ENCODE measurements around the gene CD99L2.

The CD99L2 gene

DNA sequence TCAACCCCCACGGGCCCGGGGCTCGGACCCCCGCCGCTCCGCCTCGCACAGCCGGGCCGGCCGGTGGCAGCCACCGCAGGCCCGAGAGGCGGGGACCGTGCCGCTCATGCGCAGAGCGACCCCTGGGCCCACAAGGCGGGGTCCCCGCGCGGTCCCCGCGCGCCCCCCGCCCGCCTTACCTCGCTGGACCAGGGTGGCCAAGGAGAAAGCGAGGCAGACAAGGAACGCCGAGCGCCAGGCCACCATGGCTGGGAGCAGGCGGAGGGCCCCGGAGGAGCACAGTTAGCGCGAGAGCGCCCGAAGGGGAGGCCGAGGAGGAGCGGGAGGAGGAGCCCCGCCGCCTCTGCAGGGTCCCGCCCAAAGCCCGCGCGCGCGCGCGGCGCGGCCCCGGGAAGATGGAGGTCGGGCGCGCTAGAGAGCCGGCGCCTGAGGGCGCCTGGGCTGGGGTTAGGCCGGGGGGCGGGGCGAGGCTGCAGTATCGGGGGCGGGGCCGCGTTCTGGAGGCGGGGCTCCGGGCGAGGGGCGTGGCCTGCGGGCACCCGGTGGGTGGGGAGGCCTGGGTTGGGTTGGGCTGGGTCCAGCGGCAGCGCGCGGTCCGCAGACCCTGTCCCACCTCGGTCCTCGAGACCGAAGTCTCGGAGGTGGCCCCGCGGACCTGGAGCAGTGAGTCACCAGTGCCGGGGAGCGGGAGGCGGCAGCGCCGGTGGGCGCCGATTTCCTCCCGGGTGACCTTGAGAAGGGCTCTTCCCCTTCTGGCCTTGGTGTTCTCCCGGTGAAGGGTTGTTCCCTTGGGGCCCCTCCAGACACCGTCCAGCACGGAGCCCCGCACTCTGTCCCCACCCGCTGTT, at the start of gene CD99L2:
TSS of gene CD99L2 (minus strand) at position 326 of the 848 bp plus-strand sequence. CDS start at position 246, 80 bp downstream.
- DNase-seq = peak; percentile 71

DNA sequence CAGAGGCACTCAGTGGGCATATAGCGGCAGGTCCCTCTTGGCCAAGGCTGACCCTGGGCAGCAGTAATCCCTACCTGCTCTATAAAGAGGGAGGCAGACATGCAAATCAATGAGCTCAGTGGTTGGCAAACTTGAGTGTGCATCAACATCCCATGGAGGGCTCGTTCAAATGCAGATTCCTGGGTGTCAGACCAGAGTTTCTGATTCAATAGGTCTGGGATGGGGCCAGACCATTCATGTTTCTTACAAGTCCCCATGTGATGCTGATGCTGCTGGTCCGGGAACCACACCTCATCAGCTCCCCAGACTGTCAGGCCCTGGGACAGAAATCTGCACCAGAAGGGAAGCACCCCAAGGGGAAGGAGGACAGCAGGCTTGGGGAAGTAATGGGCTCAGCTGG, 45.8 kb upstream of the CD99L2 start:
- no peak for DNase-seq

DNA sequence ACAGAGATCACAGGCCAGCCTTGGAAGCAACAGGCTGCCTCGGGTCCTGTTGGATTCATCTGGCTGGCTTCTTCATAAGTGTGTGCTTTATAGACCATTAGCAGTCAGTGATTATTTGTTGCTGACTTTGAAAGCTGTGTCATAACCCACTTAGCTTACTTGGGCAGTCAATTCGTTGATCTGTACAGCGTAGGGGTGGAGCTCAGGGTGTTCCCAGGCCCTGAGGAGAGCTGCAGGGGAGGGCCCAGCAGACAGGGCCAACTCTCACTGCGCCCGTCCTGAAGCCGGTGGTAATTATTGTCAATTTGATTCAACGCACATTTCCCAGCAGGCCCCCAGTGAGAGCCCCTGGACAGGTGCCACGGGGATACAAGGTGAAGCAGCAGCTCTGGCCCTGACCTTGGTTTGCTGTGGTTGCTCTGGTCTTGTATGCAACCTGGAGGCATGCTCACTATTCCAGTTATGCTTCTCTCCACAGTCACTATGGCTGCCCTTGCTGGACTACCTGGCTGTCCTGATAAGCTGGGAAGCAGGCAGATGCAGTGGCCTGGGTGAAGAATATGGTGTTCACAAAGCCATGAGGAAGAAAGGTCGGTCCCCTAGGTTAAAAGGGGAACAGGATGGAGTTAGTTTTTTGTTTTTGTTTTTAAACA, 44.6 kb upstream of the CD99L2 start:
- peak; percentile 40 for DNase-seq

DNA sequence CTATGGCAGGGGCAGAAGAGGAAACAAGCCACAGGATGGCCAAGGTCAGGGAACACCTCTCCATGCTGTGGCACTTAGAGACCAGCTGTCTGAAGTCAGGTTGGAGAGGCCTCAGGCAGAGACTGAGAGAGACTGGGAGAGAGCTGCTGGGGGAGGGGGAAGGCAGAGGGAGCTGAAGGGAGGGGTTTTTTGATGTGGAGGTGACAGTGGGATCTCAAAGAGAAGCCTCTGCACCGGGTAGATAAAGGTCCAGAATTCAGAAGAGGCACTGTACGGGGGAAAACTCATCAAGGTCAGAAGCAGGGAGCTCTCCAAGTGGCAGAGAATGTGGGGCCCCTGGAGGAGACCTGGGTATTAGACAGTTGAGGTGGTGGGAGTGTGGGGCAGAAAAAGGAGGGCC, 43.1 kb upstream of the CD99L2 start:
- DNase-seq = no peak

DNA sequence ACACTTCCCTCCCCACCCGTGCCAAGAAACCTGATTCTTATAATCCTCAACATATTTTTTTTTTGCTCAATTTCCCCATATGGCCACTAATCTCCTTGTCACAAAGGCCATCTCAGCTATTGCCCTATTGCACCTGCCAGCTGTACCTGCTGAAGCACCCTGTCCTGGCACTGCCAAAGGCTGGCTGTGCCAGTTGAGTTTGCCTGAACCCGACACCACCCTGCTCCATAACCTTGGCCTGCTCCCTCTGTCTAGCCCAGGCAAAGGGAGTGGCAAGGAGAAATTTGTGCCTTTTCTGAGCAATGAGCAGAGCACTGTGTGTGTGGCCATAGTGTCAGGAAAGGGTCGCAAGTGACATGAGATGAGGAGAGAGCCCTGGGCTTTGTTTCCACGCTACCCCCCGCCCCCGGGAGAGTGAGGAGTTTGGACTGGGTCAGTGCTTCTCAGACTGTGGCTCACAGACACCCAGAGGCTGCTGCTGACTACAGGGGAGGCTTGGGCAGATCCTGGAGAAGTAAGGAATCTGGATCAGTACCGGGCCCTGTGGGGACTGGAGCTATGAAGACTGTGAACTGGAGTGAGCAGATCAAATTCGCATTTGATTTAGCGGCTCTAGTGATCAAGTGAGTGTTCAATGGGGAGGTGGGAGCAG, 42.5 kb upstream of the CD99L2 start:
- no peak for DNase-seq

DNA sequence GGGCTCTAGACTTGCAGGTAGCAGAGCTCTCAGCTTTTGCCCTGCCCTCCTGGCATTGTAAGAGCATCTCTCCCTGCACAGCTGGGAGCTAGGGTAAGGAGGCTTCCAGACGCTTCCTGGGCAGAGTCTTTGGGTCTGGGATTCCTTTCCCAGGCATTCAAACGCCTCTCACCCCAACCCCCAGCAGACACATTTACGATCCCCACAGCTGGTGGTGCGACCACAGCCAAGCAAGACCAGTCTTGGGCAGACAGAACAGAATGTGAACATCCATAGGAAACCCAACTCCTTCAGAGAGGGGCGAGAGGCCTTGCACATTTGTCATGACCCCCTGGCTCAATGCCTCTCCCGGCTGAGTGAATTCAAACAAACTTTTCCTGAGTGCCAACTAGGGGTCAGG, 38.1 kb upstream of the CD99L2 start:
- no peak for DNase-seq

DNA sequence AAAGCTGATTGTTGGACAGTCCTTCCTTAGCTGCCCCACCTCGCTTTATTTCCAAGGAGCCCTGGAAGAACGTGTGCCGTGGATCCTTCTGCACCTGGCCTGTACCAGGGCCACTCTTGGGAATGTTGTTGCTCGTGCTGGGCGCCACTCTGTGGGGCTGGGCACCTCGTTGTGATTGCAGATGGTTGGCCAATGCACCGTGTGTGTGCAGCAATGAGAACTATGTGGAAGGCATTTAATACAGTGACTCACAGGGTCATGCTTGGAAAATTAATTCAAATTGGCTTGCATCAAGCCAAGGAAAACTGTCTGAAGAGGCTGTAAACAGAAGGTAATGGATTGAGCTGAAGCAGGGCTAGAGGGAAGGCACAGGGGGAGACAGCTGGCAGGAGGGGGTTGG, 37.0 kb upstream of the CD99L2 start:
- DNase-seq = no peak

DNA sequence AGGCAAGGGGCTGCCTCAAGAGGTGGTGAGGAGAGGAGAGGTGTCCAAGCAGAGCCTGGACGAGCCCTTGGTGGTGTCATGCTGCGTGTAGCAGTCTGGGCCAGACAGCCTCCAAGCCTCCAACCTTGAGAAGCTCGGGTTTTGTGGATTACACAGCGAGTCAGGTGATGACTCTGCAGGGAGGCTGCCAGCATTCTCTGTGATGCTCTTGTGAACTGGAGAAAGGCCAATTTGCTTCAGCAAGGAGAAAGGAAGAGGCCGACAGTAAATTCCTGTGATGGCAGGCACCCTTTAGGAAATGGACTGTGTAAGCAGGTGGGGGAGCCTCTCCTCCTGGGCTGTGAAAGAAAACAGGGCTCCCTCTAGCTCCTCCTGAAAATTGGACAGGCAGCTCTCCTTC, 36.0 kb upstream of the CD99L2 start:
- DNase-seq = no peak

GRCh38 chrX:150933945-150934350, 35.5 kb upstream of the CD99L2 start:
- no peak for DNase-seq

- no peak for DNase-seq
These were observed 30.6 kb upstream of the CD99L2 start for GRCh38 chrX:150929058-150929457.

- no peak for DNase-seq
These were observed 28.3 kb upstream of the CD99L2 start for GRCh38 chrX:150926791-150927190.

GRCh38 chrX:150926304-150926703, 27.8 kb upstream of the CD99L2 start:
- no peak for DNase-seq

GRCh38 chrX:150919401-150919800, 20.9 kb upstream of the CD99L2 start:
- no peak for DNase-seq

DNA sequence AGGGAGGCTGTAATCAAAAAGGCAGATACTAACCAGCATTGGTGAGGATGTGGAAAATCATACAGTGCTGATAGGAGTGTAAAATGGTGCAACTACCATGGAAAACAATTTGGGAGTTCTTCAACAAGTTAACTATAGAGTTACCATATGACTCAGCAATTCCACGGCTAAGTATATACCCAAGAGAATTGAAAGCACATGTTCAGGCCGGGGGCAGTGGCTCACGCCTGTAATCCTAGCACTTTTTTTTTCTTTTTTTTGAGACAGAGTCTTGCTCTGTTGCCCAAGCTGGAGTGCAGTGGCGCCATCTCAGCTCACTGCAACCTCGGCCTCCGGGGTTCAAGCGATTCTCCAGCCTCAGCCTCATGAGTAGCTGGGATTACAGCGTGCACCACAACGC, 15.0 kb upstream of the CD99L2 start:
- peak; percentile 8 for DNase-seq

DNA sequence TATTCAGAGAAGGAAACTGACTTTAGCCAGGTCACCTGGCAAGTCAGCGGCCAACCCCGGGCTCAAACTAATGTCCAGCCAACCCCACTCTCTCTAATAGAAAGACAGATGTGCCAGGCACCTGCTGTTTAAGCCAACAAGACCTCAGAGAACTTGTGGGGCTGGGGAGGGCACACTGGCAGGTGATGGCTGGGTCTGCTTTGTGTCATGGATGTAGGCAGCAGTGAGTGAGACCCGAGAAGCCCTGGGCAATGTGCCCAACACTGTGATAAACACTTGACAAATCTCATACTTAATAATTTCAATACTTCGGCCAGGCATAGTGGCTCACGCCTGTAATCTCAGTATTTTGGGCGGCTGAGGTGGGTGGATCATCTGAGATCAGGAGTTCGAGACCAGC, 9.0 kb upstream of the CD99L2 start:
- no peak for DNase-seq

DNA sequence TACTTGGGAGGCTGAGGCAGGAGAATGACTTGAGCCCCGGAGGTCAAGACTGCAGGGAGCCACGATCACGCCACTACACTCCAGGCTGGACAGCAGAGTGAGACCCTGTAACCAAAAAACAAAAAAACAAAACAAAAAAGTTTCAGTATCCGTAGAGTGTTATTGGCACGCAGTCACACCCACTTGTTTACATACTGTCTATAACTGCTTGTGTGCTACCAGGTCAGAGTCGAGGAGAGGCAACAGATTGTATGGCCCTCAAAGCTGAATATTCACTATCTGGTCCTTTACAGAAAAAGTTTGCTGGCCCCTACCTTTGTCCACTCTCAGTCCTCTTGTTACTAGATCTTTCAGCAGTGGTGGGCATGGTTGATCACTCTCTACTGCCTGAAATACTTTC, 8.2 kb upstream of the CD99L2 start:
- no peak for DNase-seq

GRCh38 chrX:150905293-150905692, 6.8 kb upstream of the CD99L2 start:
- no peak for DNase-seq

DNA sequence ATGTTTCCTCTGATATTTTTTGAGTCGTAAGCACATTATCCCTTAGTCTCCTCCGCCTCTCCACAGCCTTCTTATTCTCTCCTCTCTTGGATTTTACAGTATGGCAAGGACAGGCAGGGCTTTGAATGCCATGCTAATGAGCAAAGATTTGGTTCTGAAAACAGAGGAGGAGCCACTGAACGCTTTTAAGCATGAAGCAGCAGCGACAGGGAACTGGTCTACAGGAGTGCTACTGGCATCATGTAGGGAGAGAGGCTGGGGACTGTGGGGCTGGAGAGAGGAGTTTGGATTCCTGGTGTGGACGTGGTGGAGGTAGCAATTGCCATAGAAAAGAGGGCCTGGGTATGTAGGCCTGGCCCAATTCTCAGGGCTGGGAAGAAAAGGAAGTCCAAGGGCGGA, 4.6 kb upstream of the CD99L2 start:
- no peak for DNase-seq

DNA sequence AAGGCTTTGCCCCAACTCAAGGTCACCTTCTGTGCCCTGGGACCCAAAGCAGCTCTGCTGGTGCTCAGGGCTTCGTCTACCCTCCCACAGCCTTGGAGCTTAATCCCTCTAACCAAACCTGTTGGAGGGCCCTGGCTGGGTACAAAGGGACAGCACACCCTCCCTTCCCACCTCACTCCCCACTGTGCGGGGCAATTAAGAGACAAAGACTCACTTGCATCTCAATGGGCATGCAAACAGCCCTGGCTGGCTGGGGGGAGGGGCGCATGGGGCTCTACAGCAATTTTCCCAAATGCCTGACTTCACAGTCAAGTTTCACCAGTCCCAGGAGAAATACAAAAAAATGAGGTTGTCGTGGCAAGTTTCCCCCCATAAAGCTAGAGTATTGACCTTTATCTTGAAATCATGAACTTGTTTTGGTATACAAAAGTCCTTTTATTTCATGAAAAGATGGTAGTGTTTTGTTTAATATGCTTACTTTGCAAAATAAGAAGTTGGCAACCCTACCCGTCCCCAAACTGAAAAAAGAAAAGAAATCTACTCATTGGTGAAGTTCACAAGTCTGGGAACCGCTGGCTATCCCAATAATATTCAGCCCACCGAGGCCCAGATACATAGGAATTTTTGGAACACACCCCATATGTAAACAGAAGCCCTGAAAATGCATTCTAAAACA, 4.1 kb upstream of the CD99L2 start:
- DNase-seq = no peak

GRCh38 chrX:150899191-150899757, 806 bp upstream of the CD99L2 start:
- no peak for DNase-seq

DNA sequence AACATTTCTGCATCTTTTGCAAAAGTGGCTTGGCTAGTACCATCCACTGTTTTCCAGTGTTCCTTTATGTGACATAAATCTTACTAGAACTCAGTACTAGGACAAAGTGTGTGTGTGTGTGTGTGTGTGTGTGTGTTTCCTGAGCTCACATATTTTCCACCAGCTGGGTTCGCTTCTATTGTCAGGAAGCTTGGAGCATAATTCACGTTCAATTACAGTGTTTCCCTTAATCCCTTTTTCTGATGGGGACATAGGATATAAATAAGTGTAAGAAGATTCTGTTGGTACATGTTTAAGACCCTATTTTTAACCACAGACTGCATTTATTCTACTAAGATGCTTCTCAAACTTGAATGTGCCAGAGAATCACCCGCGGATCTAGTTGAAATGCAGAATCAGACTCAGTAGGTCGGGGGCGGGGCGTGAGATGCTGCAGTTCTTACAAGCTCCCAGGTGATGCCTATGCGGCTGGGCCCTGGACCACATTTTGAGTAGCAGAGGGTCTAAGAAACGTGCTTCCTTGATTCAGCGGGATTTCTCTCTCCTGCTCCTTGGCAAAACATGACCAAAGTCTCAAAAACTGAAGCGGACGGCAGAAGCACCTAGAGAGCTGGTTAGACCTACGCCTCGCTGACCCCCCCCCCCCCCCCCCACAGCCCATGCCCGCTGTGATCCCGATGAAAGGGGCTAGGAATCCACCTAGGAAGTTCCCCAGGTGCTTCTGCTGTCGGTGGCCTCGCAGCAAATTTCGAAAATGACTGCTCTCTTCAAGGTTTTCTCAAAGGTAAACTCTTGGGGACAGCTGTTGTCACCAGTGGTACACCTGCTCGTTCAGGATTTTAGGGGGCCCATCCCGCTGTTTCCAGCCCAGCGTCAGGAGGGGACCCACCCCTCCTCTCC, 797 bp downstream of the CD99L2 start:
- DNase-seq = peak; percentile 20

- DNase-seq = no peak
These were observed 1.8 kb downstream of the CD99L2 start for GRCh38 chrX:150896632-150897031.
